Large intestine (tissue), 3 donors: ENCODE measurements around the gene BLVRA. TPM values are rescaled to one million over a fixed set of nuclear protein-coding genes. Genes with fewer than 3 reads are reported as not detected.

ENCODE experiments used
- DNase-seq, 2 donors: peaks; one replicate each; pipeline versions ENCODE4 v3.0.0 to v3.0.0-alpha.2; 2013
- H3K27ac ChIP-seq: one replicate; pipeline ENCODE4 v1.5.1; 2013; ENCODE audit warnings: low read length
- H3K27me3 ChIP-seq: 2 replicates; pipeline ENCODE4 v1.6.1; 2013; ENCODE audit warnings: low read length; ENCODE audit not compliant: control insufficient read depth, insufficient read depth
- H3K36me3 ChIP-seq: 2 replicates; pipeline ENCODE4 v1.6.1; 2013; ENCODE audit warnings: low read length; ENCODE audit not compliant: control insufficient read depth, insufficient read depth
- H3K4me1 ChIP-seq: one replicate; pipeline ENCODE4 v1.6.1; 2013; ENCODE audit warnings: low read length; ENCODE audit not compliant: control insufficient read depth, insufficient read depth
- H3K4me3 ChIP-seq: one replicate; pipeline ENCODE4 v1.5.1; 2013; ENCODE audit warnings: low read length
- H3K9me3 ChIP-seq: one replicate; pipeline ENCODE4 v1.6.1; 2013; ENCODE audit warnings: mild to moderate bottlenecking, low read depth, low read length, moderate library complexity; ENCODE audit not compliant: control insufficient read depth
- WGBS: methylation state at CpG from one replicate; pipeline ENCODE4 v1.1.5; 2013; ENCODE audit warnings: low lambda C conversion rate; ENCODE audit not compliant: insufficient coverage; 5-methylcytosine and 5-hydroxymethylcytosine counted together
- polyA plus RNA-seq: library from polyadenylated mRNA; unstranded; fragments of 120-200 nt; gene quantifications from one replicate; pipeline ENCODE4 v1.2.1, GENCODE V29; 2013

The BLVRA gene
- polyA plus RNA-seq, 1 donor: 16.9 TPM

DNA sequence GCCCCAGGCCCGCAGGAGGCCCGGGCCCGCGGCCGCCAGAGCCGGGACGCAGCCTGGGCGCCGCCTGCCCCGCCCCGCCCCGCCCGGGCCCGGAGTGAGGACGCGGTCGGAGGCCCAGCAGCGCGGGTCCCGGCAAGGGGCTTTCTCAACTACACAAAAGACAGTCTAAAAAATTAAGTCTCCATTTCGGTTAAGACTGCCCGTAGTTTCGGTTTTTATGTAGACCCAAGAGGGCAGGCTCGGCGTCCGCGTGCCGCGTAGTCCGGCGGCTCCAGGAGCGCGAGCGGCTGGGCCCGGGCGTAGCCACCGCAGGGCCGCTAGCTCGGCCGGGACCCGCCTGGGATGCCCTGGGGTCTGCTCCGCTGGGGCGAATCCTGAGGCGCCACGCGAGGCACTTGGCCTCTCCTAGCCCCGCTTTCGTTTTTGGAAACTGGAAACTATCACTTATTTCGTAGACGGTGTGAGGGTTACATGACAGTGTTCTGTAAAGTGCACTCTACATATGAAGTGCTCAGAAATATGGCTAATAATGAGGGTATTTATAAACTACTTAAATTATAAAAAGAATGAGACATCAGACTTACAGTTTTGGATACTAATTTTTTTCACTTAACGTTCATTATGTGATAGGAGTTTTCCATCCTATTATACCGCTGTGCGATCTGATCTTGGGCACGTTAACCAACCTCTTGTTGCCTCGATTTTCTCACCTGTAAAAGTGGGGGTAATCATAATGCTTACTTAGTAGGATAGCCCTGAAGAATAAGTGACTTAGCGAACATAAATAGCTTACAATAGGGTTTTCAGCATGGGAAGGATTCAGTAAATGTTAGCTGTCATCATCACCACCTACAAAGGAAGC lies 573 bp downstream of the BLVRA start:
- Histone ChIP-seq H3K36me3 (no peaks in the 10 kb centered on the region), H3K27me3 (peaks cover 46% of the 10 kb centered on the region), H3K27ac (no peak overlapping the region), H3K9me3 (no peaks in the 10 kb centered on the region), H3K4me3 (peak overlapping the region; percentile 39), H3K4me1 (peaks cover 5% of the 10 kb centered on the region)
- WGBS: no CpG with 5 or more reads among the region's 56 CpGs
- DNase-seq: peak in 1 of 2 donors; percentile 54

DNA sequence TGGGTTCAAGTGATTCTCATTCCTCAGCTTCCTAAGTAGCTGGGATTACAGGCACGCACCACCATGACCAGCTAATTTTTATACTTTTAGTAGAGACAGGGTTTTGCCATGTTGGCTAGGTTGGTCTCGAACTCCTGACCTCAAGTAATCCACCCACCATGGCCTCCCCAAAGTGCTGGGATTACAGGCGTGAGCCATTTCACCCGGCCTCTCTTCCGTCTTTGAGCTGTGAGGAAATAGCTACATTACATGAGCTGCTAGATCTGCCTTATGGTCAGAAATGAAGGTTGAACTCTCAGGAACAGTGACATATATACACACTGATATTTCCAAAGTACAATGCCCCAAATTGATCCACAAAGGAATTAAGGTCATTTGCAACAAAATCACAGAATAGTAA lies 2.4 kb downstream of the BLVRA start:
- Histone ChIP-seq H3K4me1 (peaks cover 10% of the 10 kb centered on the region), H3K27me3 (peaks cover 46% of the 10 kb centered on the region), H3K36me3 (no peaks in the 10 kb centered on the region), H3K27ac (no peak overlapping the region), H3K4me3 (no peak overlapping the region), H3K9me3 (no peaks in the 10 kb centered on the region)
- WGBS: no CpG with 5 or more reads among the region's 5 CpGs
- no peak for DNase-seq

DNA sequence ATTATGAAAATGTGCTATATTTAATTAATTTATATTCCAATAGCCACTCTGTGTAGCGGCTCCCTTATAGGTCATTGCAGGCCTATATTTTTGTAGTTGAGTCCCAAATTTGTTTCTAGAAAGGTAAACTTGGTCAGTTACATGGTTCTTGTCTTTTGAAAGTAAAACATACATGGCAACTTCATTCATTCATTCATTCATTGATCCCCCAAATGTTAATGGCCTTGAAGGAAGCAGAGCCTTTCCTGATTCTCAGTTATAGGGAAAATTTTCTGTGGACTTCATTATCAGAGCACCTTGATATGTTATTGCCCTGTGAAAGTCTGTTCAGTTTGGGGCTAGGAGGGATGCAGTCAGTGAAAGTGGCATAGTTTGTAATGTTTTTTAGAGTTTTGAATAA lies 2.9 kb downstream of the BLVRA start:
- 83% methylated on average over 1 of the region's 1 CpG for WGBS
- Histone ChIP-seq H3K36me3 (no peaks in the 10 kb centered on the region), H3K4me3 (no peak overlapping the region), H3K4me1 (peaks cover 10% of the 10 kb centered on the region), H3K27me3 (peaks cover 44% of the 10 kb centered on the region), H3K9me3 (no peaks in the 10 kb centered on the region), H3K27ac (no peak overlapping the region)
- DNase-seq: no peak

- no peaks in the 10 kb centered on the region for H3K9me3 ChIP-seq
- no peak overlapping the region for H3K27ac ChIP-seq
- peaks cover 36% of the 10 kb centered on the region for H3K27me3 ChIP-seq
- no peaks in the 10 kb centered on the region for H3K36me3 ChIP-seq
- peaks cover 10% of the 10 kb centered on the region for H3K4me1 ChIP-seq
- H3K4me3 ChIP-seq: no peak overlapping the region
- no CpG with 5 or more reads among the region's 5 CpGs for WGBS
- DNase-seq: no peak
Measured at GRCh38 chr7:43761938-43762692, 3.6 kb downstream of the BLVRA start.

DNA sequence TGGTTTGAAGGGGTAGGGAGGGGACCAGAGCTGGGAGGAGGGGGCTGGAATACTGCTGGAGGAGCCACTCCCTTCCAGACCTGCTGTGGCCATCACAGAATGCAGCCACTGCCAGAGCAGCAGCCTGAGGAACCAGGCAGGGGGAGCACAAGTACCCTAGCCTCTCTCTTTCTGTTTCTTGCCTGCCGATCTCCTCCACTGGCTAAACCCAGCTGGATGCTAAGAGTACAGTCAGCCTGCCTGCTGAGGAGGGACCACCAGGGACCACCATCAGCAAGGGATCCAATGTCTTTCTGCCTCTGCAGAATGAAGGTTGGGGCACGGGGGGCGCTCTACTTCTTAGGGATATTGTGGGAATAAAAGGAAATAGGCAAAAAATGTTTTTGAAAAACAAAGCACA lies 4.7 kb downstream of the BLVRA start:
- no peak overlapping the region for H3K27ac ChIP-seq
- no peaks in the 10 kb centered on the region for H3K36me3 ChIP-seq
- DNase-seq: no peak
- no peak overlapping the region for H3K4me3 ChIP-seq
- no peaks in the 10 kb centered on the region for H3K9me3 ChIP-seq
- peaks cover 8% of the 10 kb centered on the region for H3K4me1 ChIP-seq
- H3K27me3 ChIP-seq: peaks cover 26% of the 10 kb centered on the region
- WGBS: 90% methylated on average over 2 of the region's 3 CpGs

GRCh38 chr7:43764039-43764761 lies 5.7 kb downstream of the BLVRA start:
- 43% methylated on average over 2 of the region's 9 CpGs for WGBS
- peaks cover 6% of the 10 kb centered on the region for H3K4me1 ChIP-seq

DNA sequence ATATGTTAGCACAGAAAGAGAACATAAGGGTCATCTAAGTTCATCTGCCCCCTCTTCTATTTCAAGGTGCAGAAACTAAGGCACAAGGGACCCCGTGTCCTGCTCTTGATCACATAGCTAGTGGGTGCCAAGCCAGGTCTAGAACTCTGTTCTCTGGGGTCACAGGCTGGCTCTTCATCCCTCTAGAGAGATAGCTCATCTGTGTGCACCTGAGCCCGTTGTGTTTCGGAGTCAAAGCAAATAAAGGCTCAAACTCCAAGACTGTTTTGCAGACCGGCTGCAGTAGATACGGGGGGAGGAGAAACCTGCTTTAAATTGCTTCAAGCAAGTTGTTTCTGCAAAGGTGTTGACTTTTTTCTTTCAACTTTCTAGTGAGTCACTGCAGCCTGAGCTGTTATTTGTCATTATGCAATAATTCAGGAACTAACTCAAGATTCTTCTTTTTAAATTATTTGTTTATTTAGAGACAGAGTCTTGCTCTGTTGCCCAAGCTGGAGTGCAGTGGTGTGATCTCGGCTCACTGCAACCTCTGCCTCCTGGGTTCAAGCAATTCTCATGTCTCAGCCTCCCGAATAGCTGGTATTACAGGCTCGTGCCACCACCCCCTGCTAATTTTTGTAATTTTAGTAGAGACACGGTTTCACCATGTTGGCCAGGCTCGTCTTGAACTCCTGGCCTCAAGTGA lies 6.5 kb downstream of the BLVRA start:
- H3K4me3 ChIP-seq: no peak overlapping the region

More at GRCh38 chr7:43764039-43764761, 5.7 kb downstream of the BLVRA start:
- Histone ChIP-seq H3K36me3 (no peaks in the 10 kb centered on the region), H3K27ac (no peak overlapping the region), H3K9me3 (no peaks in the 10 kb centered on the region), H3K4me3 (no peak overlapping the region), H3K27me3 (peaks cover 20% of the 10 kb centered on the region)
- no peak for DNase-seq

DNA sequence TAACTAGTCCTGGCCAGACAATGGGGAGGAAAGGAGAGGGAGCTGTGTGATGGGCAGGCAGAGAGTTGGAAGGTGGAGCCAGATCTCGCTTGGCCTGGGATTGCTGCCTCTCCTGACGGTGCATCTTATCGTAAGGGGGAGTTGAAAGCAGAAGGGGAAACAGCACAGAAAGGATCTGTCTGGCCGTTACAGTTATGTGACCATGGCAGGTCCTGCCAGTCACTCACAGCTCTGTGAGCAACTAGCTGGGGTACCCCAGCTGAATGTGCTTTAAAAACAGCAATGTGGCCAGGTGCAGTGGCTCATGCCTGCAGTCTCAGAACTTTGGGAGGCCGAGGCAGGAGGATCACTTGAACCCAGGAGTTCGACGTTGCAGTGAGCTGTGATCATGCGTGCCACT lies 8.1 kb downstream of the BLVRA start:
- H3K4me1 ChIP-seq: peaks cover 4% of the 10 kb centered on the region
- no peak overlapping the region for H3K27ac ChIP-seq
- H3K9me3 ChIP-seq: no peaks in the 10 kb centered on the region
- H3K27me3 ChIP-seq: peaks cover 9% of the 10 kb centered on the region
- no CpG with 5 or more reads among the region's 8 CpGs for WGBS
- DNase-seq: no peak
- no peaks in the 10 kb centered on the region for H3K36me3 ChIP-seq
- H3K4me3 ChIP-seq: no peak overlapping the region

More for the DNA sequence above, 6.5 kb downstream of the BLVRA start:
- Histone ChIP-seq H3K27me3 (peaks cover 15% of the 10 kb centered on the region), H3K27ac (no peak overlapping the region), H3K36me3 (no peaks in the 10 kb centered on the region), H3K9me3 (no peaks in the 10 kb centered on the region), H3K4me1 (peaks cover 4% of the 10 kb centered on the region)
- no CpG with 5 or more reads among the region's 10 CpGs for WGBS
- peak in 1 of 2 donors; percentile 14 for DNase-seq

GRCh38 chr7:43767311-43767710 lies 8.8 kb downstream of the BLVRA start:
- no peak overlapping the region for H3K4me3 ChIP-seq
- no peak overlapping the region for H3K27ac ChIP-seq
- H3K27me3 ChIP-seq: peaks cover 9% of the 10 kb centered on the region
- H3K4me1 ChIP-seq: peaks cover 4% of the 10 kb centered on the region
- no peaks in the 10 kb centered on the region for H3K9me3 ChIP-seq
- no CpG with 5 or more reads among the region's 8 CpGs for WGBS
- no peak for DNase-seq
- H3K36me3 ChIP-seq: peaks cover 2% of the 10 kb centered on the region
